A549 (cell line): ENCODE data around the gene KCNAB1. TPM values are rescaled to one million over a fixed set of nuclear protein-coding genes. Genes with fewer than 3 reads are reported as not detected.

Experiments used
- ATAC-seq, 2 experiments: fragments of 200-7000 bp in 1 of 2; fragments of >200 bp in 1 of 2; cut with Nextera tagmentation in 1 of 2; cut with Tn5 transposase in 1 of 2; 3 replicates each; pipeline versions ENCODE4 v1.8.0 to v1.9.1; 2018 to 2020; ENCODE audit warnings: mild to moderate bottlenecking in 1 of 2, moderate library complexity in 1 of 2
- CTCF ChIA-PET: fragments of 300-600 bp; sonication (Branson Sonifier 250); formaldehyde crosslinking; extraction: SDS; loops from one replicate; lab custom pipeline; 2021; ENCODE audit warnings: antibody characterized with exemption, inconsistent platforms; lab: Yijun Ruan, JAX
- POLR2A ChIA-PET: fragments of 350-600 bp; formaldehyde crosslinking; extraction: SDS; loops from one replicate; lab custom pipeline; 2021; ENCODE audit warnings: antibody characterized with exemption, inconsistent platforms; lab: Yijun Ruan, JAX
- DNase-seq, 2 experiments: peaks; one replicate each; pipeline versions ENCODE4 v3.0.0 to v3.0.0-alpha.2; 2011 to 2016; ENCODE audit warnings: low read depth in 1 of 2, low spot score in 1 of 2
- FAIRE-seq: peaks from 2 replicates; lab custom pipeline; 2011; peaks lifted over from hg19 to GRCh38; lab: Jason Lieb, UNC
- H3K27ac ChIP-seq, 2 experiments: fragments of >200 bp; sonication (Bioruptor Twin); formaldehyde crosslinking; 3 replicates each; pipeline ENCODE4 v1.5.1; 2016 to 2017
- H3K4me1 ChIP-seq: fragments of >200 bp; sonication (Bioruptor Twin); formaldehyde crosslinking; 3 replicates; pipeline ENCODE4 v1.6.1; 2016
- H3K4me2 ChIP-seq: fragments of >200 bp; sonication (Bioruptor Twin); formaldehyde crosslinking; 3 replicates; pipeline ENCODE4 v1.6.1; 2016
- H3K4me3 ChIP-seq: fragments of >200 bp; sonication (Bioruptor Twin); formaldehyde crosslinking; 3 replicates; pipeline ENCODE4 v1.5.1; 2016
- H3K9me3 ChIP-seq: fragments of >200 bp; sonication (Bioruptor Twin); formaldehyde crosslinking; 3 replicates; pipeline ENCODE4 v1.6.1; 2016
- ATOH8 ChIP-seq: fragments of 250-450 bp; sonication (Bioruptor Pico); IDR thresholded peaks from 2 replicates; pipeline ENCODE4 v1.5.0; 2020; ENCODE audit warnings: low read depth, mild to moderate bottlenecking, moderate library complexity
- BCL3 ChIP-seq: fragments of >200 bp; sonication (Bioruptor Twin); formaldehyde crosslinking; IDR thresholded peaks from 3 replicates; pipeline ENCODE4 v1.6.1; 2016
- BHLHE40 ChIP-seq: IDR thresholded peaks from 2 replicates; pipeline ENCODE4 v1.6.1; 2012; ENCODE audit warnings: low read depth, low read length, inconsistent platforms
- CBX2 ChIP-seq: fragments of 200-600 bp; sonication (generic); IDR thresholded peaks from 2 replicates; pipeline ENCODE4 v1.6.1; 2016; ENCODE audit warnings: low read depth, mild to moderate bottlenecking, borderline replicate concordance
- EHF ChIP-seq: fragments of 250-450 bp; sonication (Bioruptor Pico); IDR thresholded peaks from 2 replicates; pipeline ENCODE4 v1.5.0; 2020; ENCODE audit warnings: mild to moderate bottlenecking
- ESRRA ChIP-seq: fragments of 150-350 bp; IDR thresholded peaks from 2 replicates; pipeline ENCODE4 v1.6.1; 2014; ENCODE audit warnings: mild to moderate bottlenecking, low read length, borderline replicate concordance
- FOSL2 ChIP-seq, 2 experiments: fragments of 450-650 bp in 1 of 2; fragments of >200 bp in 1 of 2; sonication (Bioruptor Twin) in 1 of 2; formaldehyde crosslinking; IDR thresholded peaks; 2 replicates each; pipeline versions ENCODE4 v1.5.0 to v1.6.1; 2016 to 2020; ENCODE audit warnings: mild to moderate bottlenecking in 1 of 2, moderate library complexity in 1 of 2
- HDAC2 ChIP-seq: fragments of 200-600 bp; sonication (generic); IDR thresholded peaks from 2 replicates; pipeline ENCODE4 v1.6.1; 2016
- HES2 ChIP-seq: fragments of >200 bp; sonication (Bioruptor Twin); formaldehyde crosslinking; IDR thresholded peaks from 2 replicates; pipeline ENCODE4 v1.6.1; 2016
- HOXA7 ChIP-seq: fragments of 250-450 bp; sonication (Bioruptor Pico); IDR thresholded peaks from 2 replicates; pipeline ENCODE4 v1.5.0; 2020; ENCODE audit warnings: mild to moderate bottlenecking, moderate library complexity
- HOXB5 ChIP-seq: fragments of 250-450 bp; sonication (Bioruptor Pico); IDR thresholded peaks from 2 replicates; pipeline ENCODE4 v1.5.0; 2020; ENCODE audit warnings: mild to moderate bottlenecking, moderate library complexity
- KDM5A ChIP-seq: fragments of 200-600 bp; sonication (generic); IDR thresholded peaks from 2 replicates; pipeline ENCODE4 v1.6.1; 2016; ENCODE audit warnings: antibody characterized with exemption, mild to moderate bottlenecking
- MAZ ChIP-seq: fragments of 150-350 bp; IDR thresholded peaks from 2 replicates; pipeline ENCODE4 v1.6.1; 2014; ENCODE audit warnings: antibody characterized with exemption, low read depth, low read length, borderline replicate concordance
- NPAS2 ChIP-seq: fragments of 250-450 bp; sonication (Bioruptor Pico); IDR thresholded peaks from 2 replicates; pipeline ENCODE4 v1.8.0; 2022; ENCODE audit warnings: mild to moderate bottlenecking, moderate library complexity, borderline replicate concordance
- PBX3 ChIP-seq: IDR thresholded peaks from 2 replicates; pipeline ENCODE4 v1.6.1; 2012
- POLR2AphosphoS2 ChIP-seq: conservative IDR thresholded peaks from 2 replicates; pipeline ENCODE4 v1.6.1; 2012; ENCODE audit warnings: low read length, improper control_type of control experiment, inconsistent platforms
- RCOR1 ChIP-seq: fragments of 150-350 bp; IDR thresholded peaks from 2 replicates; pipeline ENCODE4 v1.6.1; 2014; ENCODE audit warnings: antibody characterized with exemption, low read length, low read depth
- REST ChIP-seq: fragments of 200-600 bp; sonication (generic); IDR thresholded peaks from 2 replicates; pipeline ENCODE4 v1.6.1; 2016; ENCODE audit warnings: antibody characterized with exemption, mild to moderate bottlenecking, moderate library complexity
- RFX5 ChIP-seq: fragments of 450-650 bp; IDR thresholded peaks from 2 replicates; pipeline ENCODE4 v1.7.1; 2014; ENCODE audit warnings: antibody characterized with exemption, mild to moderate bottlenecking, moderate library complexity
- SMC3 ChIP-seq: fragments of >200 bp; sonication (Bioruptor Twin); formaldehyde crosslinking; IDR thresholded peaks from 3 replicates; pipeline ENCODE4 v1.6.1; 2018; ENCODE audit warnings: inconsistent platforms
- TFCP2L1 ChIP-seq: fragments of 250-450 bp; sonication (Bioruptor Pico); IDR thresholded peaks from 2 replicates; pipeline ENCODE4 v1.5.0; 2021; ENCODE audit warnings: mild to moderate bottlenecking
- TP53 ChIP-seq: fragments of 250-450 bp; sonication (Bioruptor Pico); IDR thresholded peaks from 2 replicates; pipeline ENCODE4 v1.5.0; 2021; ENCODE audit warnings: mild to moderate bottlenecking, moderate library complexity
- USF2 ChIP-seq: fragments of 450-650 bp; IDR thresholded peaks from 2 replicates; pipeline ENCODE4 v1.6.1; 2014; ENCODE audit warnings: antibody characterized with exemption
- ZC3H11A ChIP-seq: fragments of 450-650 bp; IDR thresholded peaks from 2 replicates; pipeline ENCODE4 v1.6.1; 2014; ENCODE audit warnings: antibody characterized with exemption, mild to moderate bottlenecking
- ZNF302 ChIP-seq: fragments of 250-450 bp; sonication (Bioruptor Pico); IDR thresholded peaks from 2 replicates; pipeline ENCODE4 v1.9.0; 2021; ENCODE audit warnings: inconsistent platforms, mild to moderate bottlenecking, moderate library complexity
- ZSCAN20 ChIP-seq: fragments of 250-450 bp; sonication (Bioruptor Pico); IDR thresholded peaks from 2 replicates; pipeline ENCODE4 v1.8.0; 2022; ENCODE audit warnings: mild to moderate bottlenecking, moderate library complexity
- whole genome bisulfite sequencing: methylation state at CpG from one replicate; pipeline ENCODE4 v1.1.6; 2017; ENCODE audit errors: missing lambda C conversion rate; 5-methylcytosine and 5-hydroxymethylcytosine counted together
- polyA plus RNA-seq, 4 experiments: library from polyadenylated mRNA; depleted of rRNA in 3 of 4; stranded (reverse); fragments of >200 nt; fragmentation: RNase III in 1 of 4; extraction: RNeasy Plus Mini Kit Qiagen cat#74134 plus additional on column Dnase treatment in 1 of 4; gene quantifications; 2 replicates in 3 of 4; 3 replicates in 1 of 4; pipeline ENCODE4 v1.2.3, GENCODE V29; 2011 to 2017

The KCNAB1 gene
- polyA plus RNA-seq, 2 of the 4 experiments (the other 2 are of a cell fraction): not detected

- DNase-seq: no peak
- POLR2A ChIA-PET: no interaction called here
- CTCF ChIA-PET: no interaction called here
- no peak overlapping the region for H3K4me3 ChIP-seq
- FAIRE-seq: no peak
- TF ChIP-seq TFCP2L1 (CRISPR knock-in tag) (no peak), TP53 (CRISPR knock-in tag) (no peak), BCL3 (no peak), ZC3H11A (no peak), RFX5 (no peak), ZNF302 (no peak), SMC3 (no peak), KDM5A (no peak), HES2 (no peak), ZSCAN20 (no peak), HOXB5 (CRISPR knock-in tag) (no peak), NPAS2 (CRISPR knock-in tag) (no peak), EHF (CRISPR knock-in tag) (no peak), FOSL2 (IDR thresholded peaks at IDR 0.05) (no peak), FOSL2 (CRISPR knock-in tag; IDR thresholded peaks at IDR 0.05) (no peak)
- H3K4me2 ChIP-seq: no peak overlapping the region
- WGBS: 65% methylated on average over 3 of the region's 3 CpGs
- no peaks in the 10 kb centered on the region for H3K4me1 ChIP-seq
- H3K9me3 ChIP-seq: no peaks in the 10 kb centered on the region
- H3K27ac ChIP-seq: no peak overlapping the region
- no peak for ATAC-seq
These were observed 184.0 kb downstream of the KCNAB1 start for GRCh38 chr3:156304406-156304805.

GRCh38 chr3:156305672-156306071 lies 185.3 kb downstream of the KCNAB1 start:
- TF ChIP-seq FOSL2 (IDR thresholded peaks at IDR 0.05) (no peak), FOSL2 (CRISPR knock-in tag; IDR thresholded peaks at IDR 0.05) (no peak), POLR2AphosphoS2 (no peak), EHF (CRISPR knock-in tag) (no peak), REST (no peak), HOXA7 (CRISPR knock-in tag) (no peak), BHLHE40 (no peak), MAZ (no peak), ATOH8 (CRISPR knock-in tag) (no peak), ZC3H11A (no peak), ESRRA (no peak), RCOR1 (no peak), CBX2 (no peak), USF2 (no peak), PBX3 (no peak), HDAC2 (no peak), ZSCAN20 (no peak)
- no peak for DNase-seq
- FAIRE-seq: no peak
- no peaks in the 10 kb centered on the region for H3K9me3 ChIP-seq
- H3K27ac ChIP-seq: no peak overlapping the region
- no peak overlapping the region for H3K4me2 ChIP-seq
- H3K4me1 ChIP-seq: no peaks in the 10 kb centered on the region
- CTCF ChIA-PET: no interaction called here
- POLR2A ChIA-PET: no interaction called here
- no peak overlapping the region for H3K4me3 ChIP-seq
- no peak for ATAC-seq
- 63% methylated on average over 1 of the region's 1 CpG for WGBS
